SK-N-SH (cell line): Measurements from ENCODE around the gene IL15. TPM values are rescaled to one million over a fixed set of nuclear protein-coding genes. Genes with fewer than 3 reads are reported as not detected.
A peak's percentile ranks its signal among the peaks of the same experiment; 100 is the strongest.

Source experiments
- CTCF ChIA-PET: fragments of 300-600, 350-600 bp; formaldehyde crosslinking; extraction: SDS; loops from one replicate; lab custom pipeline; 2021; lab: Yijun Ruan, JAX
- POLR2A ChIA-PET: fragments of 350-600 bp; sonication (Branson Sonifier 250); formaldehyde crosslinking; extraction: SDS; loops from one replicate; lab custom pipeline; 2020; ENCODE audit warnings: antibody characterized with exemption, inconsistent platforms; lab: Yijun Ruan, JAX
- DNase-seq: peaks from one replicate; pipeline ENCODE4 v3.0.0; 2012
- H2AFZ ChIP-seq: fragments of 200-600 bp; sonication (generic); 2 replicates; pipeline ENCODE4 v1.8.1; 2016; ENCODE audit warnings: antibody characterized with exemption, mild to moderate bottlenecking, low read depth
- H3F3A ChIP-seq: fragments of 200-600 bp; sonication (generic); replicated peaks from 2 replicates; pipeline ENCODE3; 2016; ENCODE audit warnings: antibody characterized with exemption, mild to moderate bottlenecking; ENCODE audit not compliant: insufficient read depth
- H3K27ac ChIP-seq, 2 experiments: fragments of 200-500 bp in 1 of 2; fragments of 200-600 bp in 1 of 2; sonication (Bioruptor generic) in 1 of 2; sonication (generic), shearing (Covaris generic) in 1 of 2; 2 replicates each; pipeline versions ENCODE4 v1.5.1 to v1.6.1; 2014 to 2016; ENCODE audit warnings: low read depth in 2 of 2, inconsistent platforms in 1 of 2, low read length in 1 of 2, mild to moderate bottlenecking in 1 of 2, mixed read lengths in 1 of 2
- H3K27me3 ChIP-seq: fragments of 200-600 bp; sonication (generic), shearing (Covaris generic); 2 replicates; pipeline ENCODE4 v1.6.1; 2016; ENCODE audit warnings: mixed run types; ENCODE audit not compliant: insufficient read depth
- H3K36me3 ChIP-seq, 2 experiments: fragments of 200-500 bp in 1 of 2; fragments of 200-600 bp in 1 of 2; sonication (Bioruptor generic) in 1 of 2; sonication (generic) in 1 of 2; replicated peaks in 1 of 2; 2 replicates each; pipeline versions ENCODE3 to v1.5.1; 2014 to 2016; ENCODE audit warnings: low read length in 1 of 2, mild to moderate bottlenecking in 1 of 2; ENCODE audit not compliant: insufficient read depth in 2 of 2, control insufficient read depth in 1 of 2
- H3K4me1 ChIP-seq, 2 experiments: fragments of 200-500 bp in 1 of 2; fragments of 200-600 bp in 1 of 2; sonication (Bioruptor generic) in 1 of 2; sonication (generic), shearing (Covaris generic) in 1 of 2; 2 replicates each; pipeline versions ENCODE4 v1.5.1 to v1.6.1; 2014 to 2016; ENCODE audit warnings: low read depth in 1 of 2, low read length in 1 of 2, mixed run types in 1 of 2; ENCODE audit not compliant: insufficient read depth in 2 of 2, control insufficient read depth in 1 of 2
- H3K4me2 ChIP-seq: fragments of 200-600 bp; sonication (generic), shearing (Covaris generic); 2 replicates; pipeline ENCODE4 v1.6.1; 2017; ENCODE audit warnings: mixed run types
- H3K4me3 ChIP-seq, 2 experiments: fragments of 200-500 bp in 1 of 2; fragments of 200-600 bp in 1 of 2; sonication (Bioruptor generic) in 1 of 2; sonication (generic), shearing (Covaris generic) in 1 of 2; 2 replicates each; pipeline versions ENCODE4 v1.5.1 to v1.8.1; 2014 to 2016; ENCODE audit warnings: low read depth in 2 of 2, inconsistent platforms in 1 of 2, low read length in 1 of 2, mild to moderate bottlenecking in 1 of 2, mixed read lengths in 1 of 2, moderate library complexity in 1 of 2
- H3K79me2 ChIP-seq: fragments of 200-600 bp; sonication (generic); 2 replicates; pipeline ENCODE4 v1.8.1; 2017; ENCODE audit warnings: mild to moderate bottlenecking; ENCODE audit not compliant: insufficient read depth
- H3K9ac ChIP-seq: fragments of 200-600 bp; sonication (generic); 2 replicates; pipeline ENCODE4 v1.6.1; 2017; ENCODE audit warnings: mixed run types
- H3K9me2 ChIP-seq: fragments of 200-600 bp; sonication (generic); 2 replicates; pipeline ENCODE4 v1.6.1; 2017; ENCODE audit warnings: mixed run types
- H3K9me3 ChIP-seq: fragments of 200-600 bp; sonication (generic); 2 replicates; pipeline ENCODE4 v1.6.1; 2017; ENCODE audit warnings: mixed run types, mild to moderate bottlenecking, moderate library complexity
- H4K20me1 ChIP-seq: fragments of 200-600 bp; sonication (generic); 2 replicates; pipeline ENCODE4 v1.6.1; 2017; ENCODE audit warnings: mild to moderate bottlenecking, mixed run types; ENCODE audit not compliant: insufficient read depth
- CHD2 ChIP-seq: fragments of 150-350 bp; IDR thresholded peaks from 2 replicates; pipeline ENCODE4 v1.6.1; 2018; ENCODE audit warnings: low read length; ENCODE audit not compliant: partially characterized antibody
- ELF1 ChIP-seq: IDR thresholded peaks from 2 replicates; pipeline ENCODE4 v1.4.0; 2012
- EP300 ChIP-seq, 2 experiments: IDR thresholded peaks; 2 replicates each; pipeline versions ENCODE4 v1.4.0 to v1.6.1; 2012; ENCODE audit warnings: borderline replicate concordance in 1 of 2, low read depth in 1 of 2, low read length in 1 of 2
- FOSL2 ChIP-seq: IDR thresholded peaks from 2 replicates; pipeline ENCODE4 v1.4.0; 2012; ENCODE audit warnings: low read depth, mild to moderate bottlenecking, moderate library complexity, borderline replicate concordance
- FOXJ3 ChIP-seq: sonication (generic); formaldehyde crosslinking; IDR thresholded peaks from 2 replicates; pipeline ENCODE4 v1.5.1; 2020; ENCODE audit warnings: mild to moderate bottlenecking, missing genetic modification reagents
- FOXM1 ChIP-seq: IDR thresholded peaks from 2 replicates; pipeline ENCODE4 v1.4.0; 2012; ENCODE audit warnings: low read depth, mild to moderate bottlenecking
- GATA2 ChIP-seq: sonication (generic); formaldehyde crosslinking; IDR thresholded peaks from 2 replicates; pipeline ENCODE4 v1.5.0; 2020; ENCODE audit warnings: mild to moderate bottlenecking, missing genetic modification reagents
- MXI1 ChIP-seq: IDR thresholded peaks from 2 replicates; pipeline ENCODE4 v1.6.1; 2012; ENCODE audit warnings: mild to moderate bottlenecking, low read depth, low read length, improper control_type of control experiment
- NFIC ChIP-seq: IDR thresholded peaks from 2 replicates; pipeline ENCODE4 v1.4.0; 2012; ENCODE audit warnings: borderline replicate concordance
- NRF1 ChIP-seq: IDR thresholded peaks from 2 replicates; pipeline ENCODE4 v1.6.1; 2012; ENCODE audit warnings: low read depth, mild to moderate bottlenecking, low read length
- POLR2AphosphoS5 ChIP-seq: IDR thresholded peaks from 2 replicates; pipeline ENCODE4 v1.6.1; 2012; ENCODE audit warnings: low read depth, low read length
- RAD21 ChIP-seq: IDR thresholded peaks from 2 replicates; pipeline ENCODE4 v1.6.1; 2012; ENCODE audit warnings: mild to moderate bottlenecking, low read length
- RCOR1 ChIP-seq: fragments of 150-350 bp; IDR thresholded peaks from 2 replicates; pipeline ENCODE4 v1.6.1; 2017; ENCODE audit warnings: antibody characterized with exemption, low read length
- SIN3A ChIP-seq: IDR thresholded peaks from 2 replicates; pipeline ENCODE4 v1.6.1; 2012; ENCODE audit warnings: low read depth, mild to moderate bottlenecking, low read length, moderate library complexity, borderline replicate concordance
- SMC3 ChIP-seq: IDR thresholded peaks from 2 replicates; pipeline ENCODE4 v1.6.1; 2012; ENCODE audit warnings: low read depth, low read length, improper control_type of control experiment
- TAF1 ChIP-seq: IDR thresholded peaks from 2 replicates; pipeline ENCODE4 v1.6.1; 2012; ENCODE audit warnings: low read depth, mild to moderate bottlenecking, low read length, moderate library complexity, borderline replicate concordance
- TCF12 ChIP-seq: IDR thresholded peaks from 2 replicates; pipeline ENCODE4 v1.4.0; 2012
- TEAD4 ChIP-seq: IDR thresholded peaks from 2 replicates; pipeline ENCODE4 v1.4.0; 2012; ENCODE audit warnings: mild to moderate bottlenecking, borderline replicate concordance; ENCODE audit not compliant: insufficient read depth
- USF1 ChIP-seq: IDR thresholded peaks from 2 replicates; pipeline ENCODE4 v1.4.0; 2012; ENCODE audit warnings: low read depth, borderline replicate concordance
- WGBS: methylation state at CpG from one replicate; pipeline ENCODE4 v1.1.6; 2017; ENCODE audit warnings: low lambda C conversion rate; 5-methylcytosine and 5-hydroxymethylcytosine counted together
- polyA plus RNA-seq, 3 experiments: library from polyadenylated mRNA; depleted of rRNA; stranded (reverse); fragments of >200 nt; gene quantifications; 2 replicates each; pipeline ENCODE4 v1.2.3, GENCODE V29; 2012
- TF ChIP-seq, protein P1 (sequence below): fragments of 200-600 bp; sonication (generic); IDR thresholded peaks from 2 replicates; pipeline ENCODE4 v1.6.1; 2017; ENCODE audit warnings: antibody characterized with exemption, mild to moderate bottlenecking, moderate library complexity
- TF ChIP-seq, protein P2 (sequence below): IDR thresholded peaks from 2 replicates; pipeline ENCODE4 v1.4.0; 2012; ENCODE audit warnings: low read depth
- TF ChIP-seq, protein P3 (sequence below): IDR thresholded peaks from 2 replicates; pipeline ENCODE4; 2012

The IL15 gene
- polyA plus RNA-seq, 1 of the 3 experiments (the other 2 are of a cell fraction): 3.7 TPM

DNA sequence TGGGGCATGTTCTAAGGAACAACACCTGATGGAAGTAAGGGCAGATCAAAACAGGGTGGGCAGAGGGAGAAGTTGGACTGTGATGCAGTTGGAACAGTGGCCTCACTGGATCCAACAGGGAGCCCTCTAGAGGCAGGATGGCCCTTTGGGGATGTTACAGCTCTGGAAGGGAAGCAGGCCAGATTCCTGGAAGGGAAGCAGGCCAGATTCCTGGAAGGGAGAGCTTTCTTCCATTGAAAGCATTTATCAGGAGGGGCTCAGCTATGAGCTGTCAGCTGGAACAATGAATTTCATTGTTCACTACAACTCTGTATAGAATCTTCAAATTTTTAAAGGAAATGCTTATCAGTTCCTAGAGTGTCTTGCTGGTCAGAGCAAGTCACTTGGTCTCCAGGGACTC is 17.7 kb downstream of the IL15 start:
- no peaks in the 10 kb centered on the region for H3K79me2 ChIP-seq
- no peaks in the 10 kb centered on the region for H3K9me2 ChIP-seq
- DNase-seq: no peak
- POLR2A ChIA-PET: no interaction called here
- no peak overlapping the region for H3K4me3 ChIP-seq
- peaks cover 0 to 2% of the 10 kb centered on the region in 2 experiments; a peak in 3 of 4 replicates for H3K4me1 ChIP-seq
- no peak overlapping the region for H3K4me2 ChIP-seq
- H3K9ac ChIP-seq: no peak overlapping the region
- H3K36me3 ChIP-seq: no peaks in the 10 kb centered on the region
- H3K27ac ChIP-seq: no peak overlapping the region
- H3K27me3 ChIP-seq: no peaks in the 10 kb centered on the region
- H3F3A ChIP-seq: no peaks in the 10 kb centered on the region
- no peak overlapping the region for H2AFZ ChIP-seq
- no peak for TF ChIP-seq TEAD4
- TF ChIP-seq FOSL2: no peak
- no peak for TF ChIP-seq TAF1
- peak; percentile 51 for TF ChIP-seq RAD21
- TF ChIP-seq, protein P1, sequence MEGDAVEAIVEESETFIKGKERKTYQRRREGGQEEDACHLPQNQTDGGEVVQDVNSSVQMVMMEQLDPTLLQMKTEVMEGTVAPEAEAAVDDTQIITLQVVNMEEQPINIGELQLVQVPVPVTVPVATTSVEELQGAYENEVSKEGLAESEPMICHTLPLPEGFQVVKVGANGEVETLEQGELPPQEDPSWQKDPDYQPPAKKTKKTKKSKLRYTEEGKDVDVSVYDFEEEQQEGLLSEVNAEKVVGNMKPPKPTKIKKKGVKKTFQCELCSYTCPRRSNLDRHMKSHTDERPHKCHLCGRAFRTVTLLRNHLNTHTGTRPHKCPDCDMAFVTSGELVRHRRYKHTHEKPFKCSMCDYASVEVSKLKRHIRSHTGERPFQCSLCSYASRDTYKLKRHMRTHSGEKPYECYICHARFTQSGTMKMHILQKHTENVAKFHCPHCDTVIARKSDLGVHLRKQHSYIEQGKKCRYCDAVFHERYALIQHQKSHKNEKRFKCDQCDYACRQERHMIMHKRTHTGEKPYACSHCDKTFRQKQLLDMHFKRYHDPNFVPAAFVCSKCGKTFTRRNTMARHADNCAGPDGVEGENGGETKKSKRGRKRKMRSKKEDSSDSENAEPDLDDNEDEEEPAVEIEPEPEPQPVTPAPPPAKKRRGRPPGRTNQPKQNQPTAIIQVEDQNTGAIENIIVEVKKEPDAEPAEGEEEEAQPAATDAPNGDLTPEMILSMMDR: peak; percentile 54
- TF ChIP-seq ELF1: no peak
- TF ChIP-seq, protein P2, sequence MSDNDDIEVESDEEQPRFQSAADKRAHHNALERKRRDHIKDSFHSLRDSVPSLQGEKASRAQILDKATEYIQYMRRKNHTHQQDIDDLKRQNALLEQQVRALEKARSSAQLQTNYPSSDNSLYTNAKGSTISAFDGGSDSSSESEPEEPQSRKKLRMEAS: no peak
- TF ChIP-seq TCF12: peak; percentile 47
- TF ChIP-seq NFIC: peak; percentile 67; the same call in 1 of the 2 replicates
- TF ChIP-seq, protein P3, sequence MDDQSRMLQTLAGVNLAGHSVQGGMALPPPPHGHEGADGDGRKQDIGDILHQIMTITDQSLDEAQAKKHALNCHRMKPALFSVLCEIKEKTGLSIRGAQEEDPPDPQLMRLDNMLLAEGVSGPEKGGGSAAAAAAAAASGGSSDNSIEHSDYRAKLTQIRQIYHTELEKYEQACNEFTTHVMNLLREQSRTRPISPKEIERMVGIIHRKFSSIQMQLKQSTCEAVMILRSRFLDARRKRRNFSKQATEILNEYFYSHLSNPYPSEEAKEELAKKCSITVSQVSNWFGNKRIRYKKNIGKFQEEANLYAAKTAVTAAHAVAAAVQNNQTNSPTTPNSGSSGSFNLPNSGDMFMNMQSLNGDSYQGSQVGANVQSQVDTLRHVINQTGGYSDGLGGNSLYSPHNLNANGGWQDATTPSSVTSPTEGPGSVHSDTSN: peak; percentile 51
- peak; percentile 37 for TF ChIP-seq SMC3
- no peaks in the 10 kb centered on the region for H3K9me3 ChIP-seq
- no peaks in the 10 kb centered on the region for H4K20me1 ChIP-seq
- CTCF ChIA-PET: interaction anchor here (0.9 to 3.9 kb wide), 5 partner anchors 10 to 308 kb away, joined by 3 to 23 read pairs (median 4); partner anchors contain the start of gene IL15

DNA sequence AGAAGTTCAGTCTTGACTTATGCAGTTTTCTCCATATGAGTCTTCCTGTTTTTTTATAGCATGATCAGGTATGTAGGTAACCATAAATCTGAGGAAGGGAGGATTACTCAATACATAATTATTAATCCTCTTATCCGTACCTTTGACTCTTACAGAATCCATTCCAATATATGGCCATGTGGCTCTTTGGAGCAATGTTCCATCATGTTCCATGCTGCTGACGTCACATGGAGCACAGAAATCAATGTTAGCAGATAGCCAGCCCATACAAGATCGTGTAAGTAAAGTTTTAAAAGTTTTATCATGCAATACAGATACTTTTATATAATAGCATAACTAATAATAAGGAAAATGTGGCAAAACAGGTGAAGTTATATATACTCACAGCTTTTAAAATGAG is 19.6 kb downstream of the IL15 start:
- POLR2A ChIA-PET: no interaction called here
- no peak overlapping the region for H3K4me2 ChIP-seq
- no peaks in the 10 kb centered on the region for H3K9me3 ChIP-seq
- no peak overlapping the region for H3K27ac ChIP-seq
- no peaks in the 10 kb centered on the region for H3K36me3 ChIP-seq
- H3K4me1 ChIP-seq: peaks cover 0 to 2% of the 10 kb centered on the region in 2 experiments; a peak in 3 of 4 replicates
- no peaks in the 10 kb centered on the region for H3K27me3 ChIP-seq
- H3K9me2 ChIP-seq: no peaks in the 10 kb centered on the region
- H3K4me3 ChIP-seq: no peak overlapping the region
- CTCF ChIA-PET: interaction anchor here (1.1 to 3.9 kb wide), 2 partner anchors 32 to 310 kb away, joined by 5 to 23 read pairs; no protein-coding TSS in a partner anchor
- no peaks in the 10 kb centered on the region for H4K20me1 ChIP-seq
- no peaks in the 10 kb centered on the region for H3F3A ChIP-seq
- H3K79me2 ChIP-seq: no peaks in the 10 kb centered on the region
- DNase-seq: no peak
- no peak overlapping the region for H3K9ac ChIP-seq
- 92% methylated on average over 3 of the region's 3 CpGs for WGBS
- no peak overlapping the region for H2AFZ ChIP-seq
- no peak for TF ChIP-seq RAD21
- TF ChIP-seq POLR2AphosphoS5: no peak
- no peak for TF ChIP-seq ELF1
- TF ChIP-seq RCOR1: no peak
- TF ChIP-seq GATA2: no peak
- TF ChIP-seq, protein P1: no peak
- TF ChIP-seq, protein P2: no peak
- TF ChIP-seq FOXM1: no peak
- TF ChIP-seq MXI1: no peak
- no peak for TF ChIP-seq CHD2
- no peak for TF ChIP-seq SIN3A
- no peak for TF ChIP-seq USF1
- no peak for TF ChIP-seq EP300 (IDR thresholded peaks at IDR 0.05; ENCODE audit: borderline replicate concordance in 1 of 2, low read depth in 1 of 2, low read length in 1 of 2)
- TF ChIP-seq, protein P3: no peak
- TF ChIP-seq NRF1: no peak
- no peak for TF ChIP-seq FOXJ3 (CRISPR knock-in tag)
